GM12878 (cell line): ENCODE measurements around the gene PCDHA2. TPM values are rescaled to one million over a fixed set of nuclear protein-coding genes. Genes with fewer than 3 reads are reported as not detected.
"Not testable (repeated sequence)": the region's sequence is repeated elsewhere in the genome, so short reads cannot be mapped to it uniquely, and the experiment has no call there.

Experiments
- ATAC-seq: fragments of 200-7000 bp; cut with Tn5 transposase; 3 replicates; pipeline ENCODE4 v1.9.1; 2020; ENCODE audit warnings: mild to moderate bottlenecking, moderate library complexity
- BruUV-seq: library from RNA; stranded (reverse); fragments of 400-500 nt; replicated peaks from 2 replicates; lab custom pipeline; 2021; lab: Mats Ljungman, UMichigan
- CTCF ChIA-PET: fragments of 300-600 bp; sonication (Branson Sonifier 250); formaldehyde crosslinking; extraction: SDS; loops from one replicate; lab custom pipeline; 2021; ENCODE audit warnings: inconsistent platforms; lab: Yijun Ruan, JAX
- POLR2A ChIA-PET: fragments of 350-600 bp; formaldehyde crosslinking; extraction: SDS; loops from one replicate; lab custom pipeline; 2021; ENCODE audit warnings: inconsistent platforms; lab: Charles Lee
- RAD21 ChIA-PET: fragments of 300-600 bp; sonication (Branson Sonifier 250); formaldehyde crosslinking; loops from one replicate; lab custom pipeline; 2023; ENCODE audit warnings: antibody characterized with exemption; ENCODE audit not compliant: unreplicated experiment; lab: Charles Lee
- SMC1A ChIA-PET: fragments of 300-600 bp; sonication (Branson Sonifier 250); formaldehyde crosslinking; loops from one replicate; lab custom pipeline; 2023; ENCODE audit not compliant: unreplicated experiment, uncharacterized antibody; lab: Charles Lee
- DNase-seq: peaks from one replicate; pipeline ENCODE4 v3.0.0-alpha.2; 2011; ENCODE audit warnings: low read depth, low spot score
- FAIRE-seq: peaks from 3 replicates; lab custom pipeline; 2011; peaks lifted over from hg19 to GRCh38; lab: Jason Lieb, UNC
- H2AFZ ChIP-seq: 2 replicates; pipeline ENCODE4 v1.6.0; 2011; ENCODE audit warnings: low read depth, low read length, control low read depth; ENCODE audit not compliant: control insufficient read depth
- H3K27ac ChIP-seq: 2 replicates; pipeline ENCODE4 v1.5.1; 2011; ENCODE audit warnings: control low read depth; ENCODE audit not compliant: control insufficient read depth, insufficient read depth
- H3K27me3 ChIP-seq, 2 experiments: replicated peaks in 1 of 2; 2 replicates each; pipeline versions ENCODE4 v1.6.0 to v1.6.1; 2011; ENCODE audit warnings: low read length in 1 of 2; ENCODE audit not compliant: control insufficient read depth in 2 of 2, insufficient read depth in 2 of 2
- H3K36me3 ChIP-seq, 2 experiments: 2 replicates each; pipeline ENCODE4 v1.5.1; 2011; ENCODE audit warnings: low read length in 1 of 2; ENCODE audit not compliant: control insufficient read depth in 2 of 2, insufficient read depth in 2 of 2
- H3K4me1 ChIP-seq: 2 replicates; pipeline ENCODE4 v1.6.1; 2011; ENCODE audit warnings: mild to moderate bottlenecking, low read length, moderate library complexity, mixed read lengths; ENCODE audit not compliant: control insufficient read depth, insufficient read depth
- H3K4me2 ChIP-seq: 2 replicates; pipeline ENCODE4 v1.6.0; 2011; ENCODE audit warnings: control low read depth; ENCODE audit not compliant: control insufficient read depth, insufficient read depth
- H3K4me3 ChIP-seq: fragments of 200-600 bp; sonication (generic); 2 replicates; pipeline ENCODE4 v1.5.1; 2016
- H3K79me2 ChIP-seq: 2 replicates; pipeline ENCODE4 v1.6.0; 2011; ENCODE audit warnings: low read length; ENCODE audit not compliant: control insufficient read depth, insufficient read depth
- H3K9ac ChIP-seq: 2 replicates; pipeline ENCODE4 v1.8.0; 2011; ENCODE audit warnings: low read length, control low read depth, mixed read lengths; ENCODE audit not compliant: control insufficient read depth, insufficient read depth
- H3K9me3 ChIP-seq: replicated peaks from 3 replicates; pipeline ENCODE4 v1.5.1; 2011; ENCODE audit warnings: mild to moderate bottlenecking, low read length; ENCODE audit not compliant: control insufficient read depth, insufficient read depth
- H4K20me1 ChIP-seq: 2 replicates; pipeline ENCODE4 v1.6.0; 2011; ENCODE audit not compliant: control insufficient read depth, insufficient read depth
- ASH2L ChIP-seq: fragments of 300-600, 200-600 bp; sonication (generic); IDR thresholded peaks from 2 replicates; pipeline ENCODE4 v1.6.1; 2017; ENCODE audit warnings: low read depth, mild to moderate bottlenecking, borderline replicate concordance
- PKNOX1 ChIP-seq: fragments of 450-650 bp; IDR thresholded peaks from 2 replicates; pipeline ENCODE4 v1.6.1; 2016; ENCODE audit warnings: mild to moderate bottlenecking
- SMAD1 ChIP-seq: fragments of 450-650 bp; IDR thresholded peaks from 2 replicates; pipeline ENCODE4 v1.6.1; 2018; ENCODE audit warnings: mild to moderate bottlenecking, low read depth; ENCODE audit not compliant: partially characterized antibody
- WGBS: methylation state at CpG from one replicate; pipeline ENCODE4 v1.1.6; 2016; ENCODE audit warnings: low lambda C conversion rate; ENCODE audit not compliant: insufficient replicate concordance, insufficient coverage; ENCODE audit errors: missing lambda C conversion rate; 5-methylcytosine and 5-hydroxymethylcytosine counted together
- in situ Hi-C: fragments of 300-500 bp; cut with MboI; formaldehyde crosslinking; loops from 9 replicates; pipeline ENCODE4 v1.14.3; 2018; ENCODE audit warnings: mixed read lengths
- intact Hi-C: fragments of 100-400 bp; cut with micrococcal nuclease; formaldehyde crosslinking; loops from one replicate; pipeline ENCODE4 v1.14.2; 2022; ENCODE audit not compliant: unreplicated experiment
- polyA plus RNA-seq, 11 experiments: library from polyadenylated mRNA; depleted of rRNA in 4 of 11; unstranded in 6 of 11; stranded (reverse) in 5 of 11; fragments of >200 nt; fragmentation: Nextera tagmentation in 4 of 11; fragmentation: Illumina TruSeq in 1 of 11; extraction: Ambion mirVana in 4 of 11; extraction: Trizol in 1 of 11; gene quantifications; 1 replicate in 1 of 11; 2 replicates in 10 of 11; pipeline versions ENCODE4 v1.2.1 to v1.2.3, GENCODE V29; 2011 to 2016; ENCODE audit warnings: inconsistent platforms in 2 of 11, missing spikeins in 2 of 11, low read depth in 1 of 11
- total RNA-seq, 4 experiments: library from RNA; depleted of rRNA in 3 of 4; stranded (reverse); fragments of >200 nt in 3 of 4; fragmentation: Illumina TruSeq in 1 of 4; extraction: Trizol in 1 of 4; gene quantifications; 2 replicates each; pipeline versions ENCODE4 v1.2.1 to v1.2.3, GENCODE V29; 2013 to 2021

Gene PCDHA2
- total and polyA plus RNA-seq, 10 of the 15 experiments (the other 5 are each of a cell fraction or from before 2014, with no cell fraction given) = 0.04 to 0.06 TPM; not detected in 8

GRCh38 chr5:140800816-140801493, 6.3 kb downstream of the PCDHA2 start, which contains the start of gene PCDHA3:
TSS of gene PCDHA3 (plus strand) at chr5:140801057.
- Histone ChIP-seq H2AFZ (no peak within 1 kb of the TSS), H3K27me3 (no peaks in the 10 kb centered on the region), H3K9me3 (peaks cover 1% of the 10 kb centered on the region; the same call in 2 of the 3 replicates), H3K27ac (no peak within 1 kb of the TSS), H4K20me1 (no peaks in the 10 kb centered on the region), H3K4me1 (no peaks in the 10 kb centered on the region), H3K79me2 (no peaks in the 10 kb centered on the region), H3K36me3 (no peaks in the 10 kb centered on the region), H3K4me3 (no peak within 1 kb of the TSS), H3K4me2 (no peak within 1 kb of the TSS), H3K9ac (no peak within 1 kb of the TSS)
- RAD21 ChIA-PET = no interaction called here
- in situ Hi-C loops = loop anchor here (25.0 kb wide), 1 partner anchor 761 kb away; no protein-coding TSS in a partner anchor
- WGBS = 66% methylated on average over 29 of the region's 29 CpGs
- FAIRE-seq (no peak), ATAC-seq (no peak), DNase-seq (no peak)
- POLR2A ChIA-PET = no interaction called here
- no peak for TF ChIP-seq ASH2L
- SMC1A ChIA-PET = no interaction called here
- CTCF ChIA-PET = no interaction called here
- BruUV-seq = no TSS peak
- intact Hi-C loops = no loop called here

GRCh38 chr5:140801494-140801841, 6.8 kb downstream of the PCDHA2 start:
- Histone ChIP-seq H2AFZ (no peak overlapping the region), H3K27me3 (no peaks in the 10 kb centered on the region), H3K4me1 (no peaks in the 10 kb centered on the region), H3K4me2 (no peak overlapping the region), H3K4me3 (no peak overlapping the region), H3K9me3 (peaks cover 1% of the 10 kb centered on the region; the same call in 2 of the 3 replicates), H3K9ac (no peak overlapping the region), H4K20me1 (no peaks in the 10 kb centered on the region), H3K27ac (no peak overlapping the region), H3K79me2 (no peaks in the 10 kb centered on the region), H3K36me3 (no peaks in the 10 kb centered on the region)
- ATAC-seq (no peak), DNase-seq (no peak), FAIRE-seq (no peak)
- no peak for TF ChIP-seq PKNOX1
- TF ChIP-seq SMAD1 = no peak
- ChIA-PET SMC1A (no interaction called here), POLR2A (no interaction called here), RAD21 (no interaction called here), CTCF (no interaction called here)
- 26% methylated on average over 16 of the region's 16 CpGs for WGBS
- intact Hi-C loops (no loop called here), in situ Hi-C loops (loop anchor here (25.0 kb wide), 1 partner anchor 761 kb away; no protein-coding TSS in a partner anchor)
- BruUV-seq = no TSS peak

- DNase-seq, H4K20me1 ChIP-seq, FAIRE-seq, BruUV-seq, H3K4me3 ChIP-seq, RAD21 ChIA-PET, H3K4me1 ChIP-seq, intact Hi-C loops, H3K9me3 ChIP-seq, H3K27ac ChIP-seq, H3K4me2 ChIP-seq, H3K9ac ChIP-seq, CTCF ChIA-PET, H3K27me3 ChIP-seq, POLR2A ChIA-PET, H3K36me3 ChIP-seq, SMC1A ChIA-PET, ATAC-seq, H2AFZ ChIP-seq, H3K79me2 ChIP-seq: not testable (repeated sequence)
- WGBS = 86% methylated on average over 43 of the region's 45 CpGs
- in situ Hi-C loops = loop anchor here (25.0 kb wide), 1 partner anchor 760 kb away; no protein-coding TSS in a partner anchor
Measured at GRCh38 chr5:140802381-140802780, 7.7 kb downstream of the PCDHA2 start.
